Fibroblast of lung (primary cell): ENCODE results near the gene NKAIN2.

Experiments used
- CTCF ChIP-seq, 2 donors: IDR thresholded peaks in 1 of 2; conservative IDR thresholded peaks in 1 of 2; 1 replicate in 1 of 2; 2 replicates in 1 of 2; pipeline ENCODE4 v1.5.1; 2011 to 2012; ENCODE audit warnings: low read length in 2 of 2, control low read depth in 1 of 2, inconsistent platforms in 1 of 2, low read depth in 1 of 2, mild to moderate bottlenecking in 1 of 2
- EZH2 ChIP-seq: IDR thresholded peaks from 2 replicates; pipeline ENCODE4 v1.5.1; 2012; ENCODE audit warnings: low read length, control low read depth, mild to moderate bottlenecking; ENCODE audit errors: missing control alignments

- TF ChIP-seq CTCF (conservative IDR thresholded peaks at IDR 0.05 in 1 of 2, IDR thresholded peaks at IDR 0.05 in 1 of 2; ENCODE audit: low read depth in 1 of 2, low read length in 2 of 2): no peak
- TF ChIP-seq EZH2: no peak
Observed at GRCh38 chr6:124310139-124310538, 506.5 kb downstream of the NKAIN2 start.
